Endothelial cell of umbilical vein (primary cell): ENCODE results near the gene VDR. TPM values are rescaled to one million over a fixed set of nuclear protein-coding genes. Genes with fewer than 3 reads are reported as not detected.

Experiments used
- BruUV-seq: library from RNA; stranded (reverse); fragments of 400-500 nt; replicated peaks from 2 replicates; lab custom pipeline; 2021; lab: Mats Ljungman, UMichigan
- CTCF ChIA-PET: fragments of 300-600, 350-600 bp; sonication (Branson Sonifier 250); formaldehyde crosslinking; loops from one replicate; lab custom pipeline; 2021; ENCODE audit warnings: antibody characterized with exemption, inconsistent platforms; lab: Charles Lee
- POLR2A ChIA-PET: fragments of 300-600, 350-600 bp; sonication (Branson Sonifier 250); formaldehyde crosslinking; loops from one replicate; lab custom pipeline; 2021; ENCODE audit warnings: antibody characterized with exemption, inconsistent platforms; lab: Charles Lee
- DNase-seq: peaks from one replicate; pipeline ENCODE4 v3.0.0-alpha.2; 2011; ENCODE audit warnings: low read depth, low spot score
- FAIRE-seq: peaks from 2 replicates; lab custom pipeline; 2011; peaks lifted over from hg19 to GRCh38; lab: Jason Lieb, UNC
- H2AFZ ChIP-seq: 2 replicates; pipeline ENCODE4 v1.6.0; 2012; ENCODE audit warnings: low read depth, low read length, control low read depth, inconsistent platforms
- H3K27ac ChIP-seq: 2 replicates; pipeline ENCODE4 v1.5.1; 2011; ENCODE audit warnings: low read depth, mild to moderate bottlenecking, control low read depth, low read length, moderate library complexity; ENCODE audit not compliant: insufficient read depth
- H3K27me3 ChIP-seq, 2 experiments: 2 replicates each; pipeline versions ENCODE4 v1.6.0 to v1.6.1; 2011; ENCODE audit warnings: low read length in 2 of 2, mixed read lengths in 1 of 2; ENCODE audit not compliant: control insufficient read depth in 2 of 2, insufficient read depth in 2 of 2
- H3K36me3 ChIP-seq, 2 experiments: 2 replicates in 1 of 2; 3 replicates in 1 of 2; pipeline ENCODE4 v1.5.1; 2011; ENCODE audit warnings: low read length in 2 of 2, mild to moderate bottlenecking in 1 of 2, moderate library complexity in 1 of 2; ENCODE audit not compliant: control insufficient read depth in 2 of 2, insufficient read depth in 2 of 2; ENCODE audit errors: extremely low read depth in 1 of 2
- H3K4me1 ChIP-seq: 3 replicates; pipeline ENCODE4 v1.5.1; 2011; ENCODE audit warnings: mild to moderate bottlenecking, low read length; ENCODE audit not compliant: control insufficient read depth, insufficient read depth; ENCODE audit errors: extremely low read depth
- H3K4me2 ChIP-seq: 2 replicates; pipeline ENCODE4 v1.6.1; 2011; ENCODE audit warnings: low read length, control low read depth, mixed read lengths; ENCODE audit not compliant: insufficient read depth
- H3K4me3 ChIP-seq, 3 experiments: fragments of 200-600 bp in 1 of 3; sonication (generic), shearing (Covaris generic) in 1 of 3; replicated peaks in 1 of 3; 2 replicates each; pipeline ENCODE4 v1.5.1; 2011 to 2016; ENCODE audit warnings: control low read depth in 3 of 3, low read length in 3 of 3, mild to moderate bottlenecking in 2 of 3, inconsistent platforms in 1 of 3, low read depth in 1 of 3, moderate library complexity in 1 of 3; ENCODE audit not compliant: insufficient read depth in 1 of 3
- H3K79me2 ChIP-seq: 2 replicates; pipeline ENCODE4 v1.6.0; 2012; ENCODE audit warnings: low read length, inconsistent platforms; ENCODE audit not compliant: control insufficient read depth, insufficient read depth
- H3K9ac ChIP-seq: replicated peaks from 2 replicates; pipeline ENCODE3; 2011; ENCODE audit warnings: low read length, control low read depth; ENCODE audit not compliant: insufficient read depth; ENCODE audit errors: extremely low read depth
- H3K9me1 ChIP-seq: replicated peaks from 3 replicates; pipeline ENCODE4 v1.6.0; 2011; ENCODE audit warnings: mild to moderate bottlenecking, low read length; ENCODE audit not compliant: control insufficient read depth, insufficient read depth; ENCODE audit errors: extremely low read depth
- H3K9me3 ChIP-seq: replicated peaks from 2 replicates; pipeline ENCODE4 v1.5.1; 2012; ENCODE audit warnings: low read length, inconsistent platforms; ENCODE audit not compliant: control insufficient read depth, insufficient read depth
- H4K20me1 ChIP-seq: replicated peaks from 2 replicates; pipeline ENCODE3; 2011; ENCODE audit warnings: mild to moderate bottlenecking, low read length; ENCODE audit not compliant: control insufficient read depth, insufficient read depth; ENCODE audit errors: extremely low read depth
- CTCF ChIP-seq, 2 donors: IDR thresholded peaks; 1 replicate in 1 of 2; 2 replicates in 1 of 2; pipeline ENCODE4 v1.5.1; 2011; ENCODE audit warnings: low read length in 2 of 2, mild to moderate bottlenecking in 2 of 2, moderate library complexity in 2 of 2, control low read depth in 1 of 2, inconsistent platforms in 1 of 2, low read depth in 1 of 2; ENCODE audit not compliant: insufficient read depth in 1 of 2; ENCODE audit errors: extremely low read depth in 1 of 2
- EZH2 ChIP-seq: IDR thresholded peaks from 2 replicates; pipeline ENCODE4 v1.6.1; 2012; ENCODE audit warnings: borderline replicate concordance, low read depth, mild to moderate bottlenecking, moderate library complexity, low read length, inconsistent platforms; ENCODE audit not compliant: severe bottlenecking
- FOS ChIP-seq: IDR thresholded peaks from 2 replicates; pipeline ENCODE4 v1.6.1; 2011; ENCODE audit warnings: mild to moderate bottlenecking, low read length, moderate library complexity, borderline replicate concordance; ENCODE audit not compliant: insufficient read depth
- GATA2 ChIP-seq: IDR thresholded peaks from 2 replicates; pipeline ENCODE4 v1.7.0; 2011; ENCODE audit warnings: low read depth, mild to moderate bottlenecking, moderate library complexity, mixed read lengths, low read length; ENCODE audit not compliant: insufficient read length, insufficient read depth
- JUN ChIP-seq: IDR thresholded peaks from 2 replicates; pipeline ENCODE4 v1.6.1; 2011; ENCODE audit warnings: borderline replicate concordance, low read depth; ENCODE audit not compliant: insufficient read length, insufficient read depth
- MAX ChIP-seq: IDR thresholded peaks from 2 replicates; pipeline ENCODE4 v1.6.1; 2011; ENCODE audit not compliant: insufficient read depth, insufficient read length
- MYC ChIP-seq: IDR thresholded peaks from one replicate; pipeline ENCODE4 v1.6.1; 2011; ENCODE audit warnings: mild to moderate bottlenecking, low read depth, low read length
- POLR2A ChIP-seq: IDR thresholded peaks from 2 replicates; pipeline ENCODE4 v1.6.1; 2012; ENCODE audit warnings: low read depth, mild to moderate bottlenecking, control low read depth, low read length
- POLR2AphosphoS5 ChIP-seq: IDR thresholded peaks from 2 replicates; pipeline ENCODE4 v1.6.1; 2012; ENCODE audit warnings: low read depth, mild to moderate bottlenecking, control low read depth, low read length, moderate library complexity; ENCODE audit not compliant: insufficient read depth
- dilution Hi-C: fragments of 300-500 bp; cut with MboI; formaldehyde crosslinking; loops from one replicate; pipeline ENCODE4 v1.15.0; 2019; ENCODE audit warnings: low sequenced_read_pairs; ENCODE audit not compliant: extremely low pct_ligation_motif_present
- intact Hi-C: fragments of 100-400 bp; cut with micrococcal nuclease; formaldehyde crosslinking; loops from one replicate; pipeline ENCODE4 v1.10.0; 2022
- polyA plus RNA-seq, 4 experiments: library from polyadenylated mRNA; depleted of rRNA in 3 of 4; stranded (reverse) in 3 of 4; unstranded in 1 of 4; fragments of >200 nt; gene quantifications; 2 replicates each; pipeline versions ENCODE4 v1.2.1 to v1.2.3, GENCODE V29; 2011 to 2012; ENCODE audit warnings: missing spikeins in 1 of 4
- total RNA-seq: library from RNA; stranded (reverse); gene quantifications from 2 replicates; pipeline ENCODE4 v1.2.3, GENCODE V29; 2021

The VDR gene
- total and polyA plus RNA-seq, 2 donors (not counting 3 experiments of a cell fraction or from before 2014, with no cell fraction given) = 0.73 to 0.91 TPM

- Histone ChIP-seq H4K20me1 (no peaks in the 10 kb centered on the region), H3K4me1 (peaks cover 10% of the 10 kb centered on the region), H3K79me2 (no peaks in the 10 kb centered on the region), H3K9ac (no peak overlapping the region), H3K9me3 (no peaks in the 10 kb centered on the region), H3K27ac (peak overlapping the region; percentile 5), H3K4me3 (no peak overlapping the region), H3K36me3 (no peaks in the 10 kb centered on the region), H2AFZ (peak overlapping the region; percentile 57), H3K4me2 (no peak overlapping the region), H3K9me1 (no peaks in the 10 kb centered on the region), H3K27me3 (no peaks in the 10 kb centered on the region)
- ChIA-PET POLR2A (interaction anchor here (0.6 to 1.2 kb wide), 3 partner anchors 8 to 123 kb away, joined by 3 to 4 read pairs (median 3); partner anchors contain the start of gene RPAP3), CTCF (interaction anchor here (0.9 to 15.5 kb wide), 11 partner anchors 10 to 123 kb away, joined by 3 to 427 read pairs (median 5); partner anchors contain the start of genes HDAC7, RAPGEF3 and RPAP3)
- TF ChIP-seq MAX = no peak
- TF ChIP-seq MYC = no peak
- no peak for TF ChIP-seq POLR2A
- TF ChIP-seq CTCF (IDR thresholded peaks at IDR 0.05; ENCODE audit: extremely low read depth in 1 of 2, insufficient read depth in 1 of 2, low read depth in 1 of 2, low read length in 2 of 2) = no peak
- no peak for TF ChIP-seq POLR2AphosphoS5
- no peak for TF ChIP-seq GATA2
- TF ChIP-seq JUN = no peak
- no peak for TF ChIP-seq FOS
- TF ChIP-seq EZH2 = no peak
- DNase-seq (peak; percentile 77), FAIRE-seq (peak; percentile 93)
- dilution Hi-C loops (no loop called here), intact Hi-C loops (loop anchor here (1.0 kb wide), 1 partner anchor 9 kb away; no protein-coding TSS in a partner anchor)
- BruUV-seq = no TSS peak
Measured at GRCh38 chr12:47828976-47829482, 75.8 kb downstream of the VDR start.
